ENCODE measurements around the gene MEGF9. TPM values are rescaled to one million over a fixed set of nuclear protein-coding genes. Genes with fewer than 3 reads are reported as not detected.

MEGF9 gene
- total and polyA plus RNA-seq, 2 of the 13 experiments (the other 11 are each of a cell fraction or from before 2014, with no cell fraction given) = 3.1 to 3.3 TPM

- TF ChIP-seq ZNF12 (CRISPR knock-in tag; IDR thresholded peaks at IDR 0.05) (no peak), ZSCAN31 (CRISPR knock-in tag; IDR thresholded peaks at IDR 0.05; ENCODE audit: low read depth) (no peak), PAF1 (CRISPR knock-in tag; IDR thresholded peaks at IDR 0.05) (no peak), NFIB (CRISPR knock-in tag; IDR thresholded peaks at IDR 0.05; ENCODE audit: borderline replicate concordance) (no peak), ZNF576 (CRISPR knock-in tag; IDR thresholded peaks at IDR 0.05) (no peak), ZNF335 (CRISPR knock-in tag; IDR thresholded peaks at IDR 0.05) (no peak)
These were observed 157.5 kb downstream of the MEGF9 start (continued) for GRCh38 chr9:120556775-120557174.

- FAIRE-seq = no peak
- Histone ChIP-seq H3K27ac (ENCODE audit: extremely low read length, insufficient read depth, low read length) (no peak overlapping the region), H3K36me3 (replicated peaks in 1 of 2; ENCODE audit: control insufficient read depth in 1 of 2, insufficient read depth in 2 of 2, low read length in 2 of 2) (peaks cover 10 to 38% of the 10 kb centered on the region in 2 experiments), H3K4me3 (replicated peaks in 1 of 3; ENCODE audit: insufficient read depth in 1 of 3, low read depth in 2 of 3, low read length in 3 of 3) (no peak overlapping the region), H3K4me1 (ENCODE audit: insufficient read depth, low read length) (peaks cover 11% of the 10 kb centered on the region), H3K9ac (ENCODE audit: insufficient read depth, low read depth, low read length) (no peak overlapping the region), H4K20me1 (ENCODE audit: insufficient read depth, low read length) (no peaks in the 10 kb centered on the region), H3K4me2 (ENCODE audit: low read depth, low read length) (no peak overlapping the region), H3K27me3 (ENCODE audit: control insufficient read depth in 1 of 2, insufficient read depth in 2 of 2, low read length in 2 of 2) (no peaks in the 10 kb centered on the region), H2AFZ (ENCODE audit: low read length) (no peak overlapping the region), H3K9me3 (ENCODE audit: low read length) (no peaks in the 10 kb centered on the region), H3K79me2 (ENCODE audit: insufficient read depth, low read length) (peaks cover 53% of the 10 kb centered on the region)
- in situ Hi-C loops (cut with HindIII; ENCODE audit: extremely low pct_ligation_motif_present, low pct_unique_long_range_greater_than_20kb) (no loop called here), intact Hi-C loops (cut with micrococcal nuclease; ENCODE audit: unreplicated experiment) (no loop called here)
- no TSS peak for BruUV-seq (replicated peaks)
- ATAC-seq = no peak
- CTCF ChIA-PET (ENCODE audit: low intra/inter-chr PET ratio, low total read pairs) = no interaction called here
- WGBS (ENCODE audit: low lambda C conversion rate) = over 99% methylated on average over 4 of the region's 4 CpGs
- DNase-seq (ENCODE audit: low spot score) = no peak
- TF ChIP-seq ZIK1 (CRISPR knock-in tag; IDR thresholded peaks at IDR 0.05; ENCODE audit: borderline replicate concordance, low read depth) = no peak
- TF ChIP-seq JUND (CRISPR knock-in tag; IDR thresholded peaks at IDR 0.05) = no peak
- no peak for TF ChIP-seq ZNF101 (CRISPR knock-in tag; IDR thresholded peaks at IDR 0.05; ENCODE audit: borderline replicate concordance, low read depth)
- no peak for TF ChIP-seq ZNF296 (CRISPR knock-in tag; conservative IDR thresholded peaks at IDR 0.05)
- no peak for TF ChIP-seq SP1 (IDR thresholded peaks at IDR 0.05)
- no peak for TF ChIP-seq SP1 (CRISPR knock-in tag; IDR thresholded peaks at IDR 0.05)
- TF ChIP-seq TBX3 (IDR thresholded peaks at IDR 0.05; ENCODE audit: borderline replicate concordance) = no peak
- TF ChIP-seq MXD4 (CRISPR knock-in tag; IDR thresholded peaks at IDR 0.05) = no peak
- TF ChIP-seq ZNF121 (CRISPR knock-in tag; IDR thresholded peaks at IDR 0.05) = no peak
- TF ChIP-seq RBM22 (optimal IDR thresholded peaks at IDR 0.05; ENCODE audit: low read length) = no peak
- TF ChIP-seq ATF4 (CRISPR knock-in tag; IDR thresholded peaks at IDR 0.05) = no peak
- TF ChIP-seq ZNF18 (CRISPR knock-in tag; IDR thresholded peaks at IDR 0.05; ENCODE audit: insufficient replicate concordance) = no peak
- no peak for TF ChIP-seq TAF15 (IDR thresholded peaks at IDR 0.05; ENCODE audit: low read depth, low read length, poor library complexity, severe bottlenecking)
- TF ChIP-seq TFAP4 (IDR thresholded peaks at IDR 0.05; ENCODE audit: borderline replicate concordance, low read depth) = no peak
- TF ChIP-seq ZNF12 (CRISPR knock-in tag; IDR thresholded peaks at IDR 0.05) = no peak
- no peak for TF ChIP-seq ZNF333 (CRISPR knock-in tag; IDR thresholded peaks at IDR 0.05; ENCODE audit: borderline replicate concordance)
- no peak for TF ChIP-seq SRSF1 (optimal IDR thresholded peaks at IDR 0.05; ENCODE audit: low read depth, low read length)
- no peak for TF ChIP-seq SALL2 (CRISPR knock-in tag; IDR thresholded peaks at IDR 0.05)
- POLR2A ChIA-PET = no interaction called here
These were observed 158.4 kb downstream of the MEGF9 start for GRCh38 chr9:120555839-120556238.
